GF-D8 (cell line): ENCODE data around the gene NDEL1.

Experiments
- DNase-seq: peaks from one replicate; lab custom pipeline; 2025; lab: John Stamatoyannopoulos, UW

The NDEL1 gene

GRCh38 chr17:8458128-8458527 lies 22.4 kb downstream of the NDEL1 start:
- no peak for DNase-seq

- DNase-seq: no peak
Observed at GRCh38 chr17:8459107-8459506, 23.4 kb downstream of the NDEL1 start.

GRCh38 chr17:8459831-8460230 lies 24.1 kb downstream of the NDEL1 start:
- no peak for DNase-seq

DNA sequence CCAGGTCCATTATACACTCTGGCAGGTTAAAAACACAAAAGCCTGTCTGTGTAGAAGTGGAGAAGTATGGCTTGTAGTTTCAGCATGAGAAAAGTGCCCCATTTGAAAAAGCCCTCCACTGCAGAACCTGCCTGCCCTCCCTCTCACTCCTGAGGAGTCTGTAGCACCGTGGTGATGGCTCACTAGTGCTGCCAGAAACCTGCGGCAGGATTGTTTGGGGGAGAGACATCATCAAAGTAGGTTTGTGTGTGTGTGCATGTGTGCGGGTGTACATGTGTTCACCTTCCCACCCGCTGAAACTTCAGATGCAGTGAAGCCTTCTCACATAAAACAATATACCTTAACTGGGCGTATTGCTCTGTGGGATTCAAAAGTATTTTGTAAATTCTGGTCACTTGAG lies 26.9 kb downstream of the NDEL1 start:
- DNase-seq: no peak

DNA sequence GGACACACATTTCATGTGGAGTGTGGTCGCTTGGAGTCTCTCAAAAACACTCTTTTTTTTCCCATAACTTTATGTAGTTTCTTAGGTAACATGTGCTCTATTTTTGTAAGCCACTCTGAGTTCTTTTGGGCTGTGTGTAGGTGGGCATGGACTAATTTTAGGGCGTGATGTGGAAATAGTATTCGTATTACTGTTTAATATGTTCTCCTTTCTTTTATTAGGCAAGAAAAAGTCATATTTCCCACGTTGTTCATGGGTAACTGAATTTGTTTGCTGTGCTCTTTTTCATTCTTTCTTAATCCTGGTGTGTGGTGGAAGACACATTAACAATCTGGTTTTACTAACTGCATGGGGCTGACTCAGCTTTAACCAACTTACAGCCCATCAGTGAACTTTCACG lies 27.4 kb downstream of the NDEL1 start:
- no peak for DNase-seq

GRCh38 chr17:8464941-8465340 lies 29.3 kb downstream of the NDEL1 start:
- no peak for DNase-seq

DNA sequence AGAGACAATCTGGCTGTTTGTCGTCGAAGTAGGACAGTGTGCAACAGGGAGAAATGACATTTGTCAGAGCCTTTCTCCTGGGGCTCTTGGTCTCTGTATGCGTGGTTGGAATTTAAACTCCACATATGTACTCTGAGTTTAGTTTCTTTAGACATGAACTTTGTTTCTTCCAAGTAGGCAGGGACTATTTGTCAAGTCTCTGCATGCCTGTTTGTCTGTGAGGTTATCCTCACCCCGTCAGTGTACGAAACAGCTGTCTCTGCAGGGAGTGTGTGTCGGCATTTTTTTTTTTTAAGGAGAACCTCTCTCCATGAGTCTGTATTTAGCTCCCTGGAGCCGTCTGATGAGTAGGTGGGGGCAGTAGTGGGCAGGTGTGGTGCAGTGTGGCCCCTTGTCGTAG lies 29.7 kb downstream of the NDEL1 start:
- DNase-seq: no peak

DNA sequence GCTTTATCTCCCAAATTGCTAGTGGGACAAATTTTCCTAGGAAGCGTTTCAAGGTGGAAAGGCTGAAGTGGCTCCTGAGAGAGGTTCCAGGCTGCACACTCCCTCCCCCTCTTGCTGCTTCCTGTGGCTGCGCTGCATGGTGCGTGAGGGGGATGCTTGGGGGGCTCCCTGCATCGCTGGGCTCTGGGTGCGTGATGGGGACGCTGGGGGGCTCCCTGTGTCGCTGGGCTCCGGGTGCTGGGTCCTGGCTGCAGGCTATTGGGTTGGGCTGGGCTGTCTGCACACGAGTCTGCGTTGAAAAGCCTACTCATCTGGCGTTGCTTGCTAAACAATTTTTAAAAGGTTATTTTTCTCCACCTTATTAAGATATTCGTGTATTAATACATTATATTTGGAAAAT lies 30.1 kb downstream of the NDEL1 start:
- no peak for DNase-seq

- DNase-seq: no peak
Observed at GRCh38 chr17:8466456-8466855, 30.8 kb downstream of the NDEL1 start.

- no peak for DNase-seq
Observed at GRCh38 chr17:8466873-8467272, 31.2 kb downstream of the NDEL1 start.

DNA sequence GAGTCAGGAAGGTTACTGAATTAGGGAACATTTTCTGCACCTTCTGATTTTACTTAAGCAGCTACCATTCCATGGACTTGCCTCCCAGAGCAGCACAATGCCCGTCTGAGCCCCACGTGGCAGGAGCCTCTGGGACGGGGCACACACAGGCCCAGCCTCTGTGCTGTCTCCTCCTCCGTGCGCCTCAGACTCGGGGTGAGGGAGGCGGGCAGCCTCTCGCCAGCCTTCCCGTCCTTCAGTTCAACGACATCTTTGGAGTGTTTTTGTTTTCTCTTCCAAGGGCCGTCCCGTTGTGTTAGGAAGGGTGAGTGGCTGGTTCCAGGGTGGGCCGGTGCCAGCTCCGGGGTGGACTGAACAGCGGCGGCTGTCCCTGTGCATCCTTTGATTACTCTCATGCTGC lies 31.8 kb downstream of the NDEL1 start:
- DNase-seq: no peak

GRCh38 chr17:8468127-8468526 lies 32.4 kb downstream of the NDEL1 start:
- no peak for DNase-seq

DNA sequence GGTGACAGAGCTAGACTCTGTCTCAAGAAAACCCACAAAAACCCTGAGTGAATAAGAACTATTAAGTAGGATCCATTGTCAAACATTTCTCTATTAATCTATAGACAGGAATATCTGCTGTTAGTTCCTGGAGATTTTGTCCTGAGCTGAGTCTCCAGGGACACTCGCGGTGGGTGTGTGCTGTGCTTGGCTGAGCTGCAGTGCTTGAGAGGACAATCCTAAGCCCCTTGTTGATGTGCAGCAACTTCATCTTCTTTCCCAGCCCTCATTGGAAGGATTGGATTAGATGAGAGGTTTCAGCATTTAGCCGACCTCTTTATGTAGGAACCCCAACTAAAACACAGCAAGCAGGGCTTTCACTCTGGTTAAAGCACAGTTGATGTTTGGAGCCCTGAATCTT lies 33.3 kb downstream of the NDEL1 start:
- DNase-seq: no peak

DNA sequence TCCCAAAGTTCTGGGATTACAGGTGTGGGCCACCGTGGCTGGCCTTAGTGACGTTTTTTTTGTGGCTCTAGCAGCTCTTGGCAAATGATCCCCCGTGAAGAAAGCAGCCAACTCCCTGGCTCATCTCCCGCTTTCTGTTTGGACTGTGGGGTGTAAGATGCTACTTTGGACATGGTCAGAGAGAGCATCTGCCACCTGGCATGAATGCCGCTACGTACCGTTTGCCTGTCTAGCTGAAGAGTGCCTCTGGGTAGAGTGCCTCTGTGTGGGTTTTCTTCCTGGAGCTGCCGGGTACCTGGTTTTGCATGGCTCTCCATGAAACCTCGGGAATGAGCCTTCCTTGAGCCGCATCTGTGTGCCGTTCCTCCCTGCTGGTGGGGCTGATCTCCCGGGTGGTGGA lies 34.3 kb downstream of the NDEL1 start:
- DNase-seq: no peak

GRCh38 chr17:8470447-8471047 lies 34.9 kb downstream of the NDEL1 start:
- DNase-seq: no peak

DNA sequence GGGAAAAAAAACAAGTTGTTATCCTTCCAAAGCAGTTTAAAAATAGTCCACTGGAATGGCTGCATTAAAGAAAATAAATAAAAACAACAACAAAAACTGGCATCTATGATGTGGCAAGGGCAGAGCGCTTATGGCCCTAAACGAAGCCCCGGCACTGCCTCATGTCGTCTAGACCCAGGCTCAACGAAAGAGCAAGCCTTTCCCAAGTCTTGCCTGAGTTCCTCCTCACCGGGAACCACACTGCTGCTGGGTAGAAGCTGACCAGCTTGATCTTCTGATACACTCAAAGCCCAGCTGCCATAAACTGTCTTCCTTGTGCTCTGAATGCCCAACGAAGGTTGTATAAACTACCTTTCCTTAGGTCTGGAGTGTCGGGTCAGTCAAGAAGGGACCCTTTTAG lies 37.0 kb downstream of the NDEL1 start:
- DNase-seq: no peak

- no peak for DNase-seq
Observed at GRCh38 chr17:8473451-8474192, 37.9 kb downstream of the NDEL1 start.

GRCh38 chr17:8474826-8475225 lies 39.1 kb downstream of the NDEL1 start:
- no peak for DNase-seq

- no peak for DNase-seq
Observed at GRCh38 chr17:8475227-8475626, 39.5 kb downstream of the NDEL1 start.

DNA sequence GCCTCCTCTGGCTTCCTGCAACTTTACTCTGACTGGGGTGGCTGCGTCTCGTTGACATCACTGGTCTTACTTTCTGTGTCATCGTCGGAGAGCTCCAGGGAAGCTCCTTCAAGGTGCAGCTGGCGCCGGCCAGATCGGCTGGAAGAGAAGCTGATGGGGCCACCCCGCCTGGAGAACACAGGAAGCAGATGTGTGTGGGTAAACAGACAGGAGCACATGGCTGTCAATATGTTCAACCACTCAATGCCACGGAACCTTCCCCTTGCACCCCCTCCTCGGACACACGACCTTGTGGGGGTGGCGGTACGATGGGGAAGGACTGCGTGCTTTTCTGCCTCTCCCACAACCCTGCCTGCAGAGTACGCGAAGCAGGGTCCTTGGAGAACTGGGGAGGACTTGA lies 40.1 kb downstream of the NDEL1 start:
- DNase-seq: no peak

DNA sequence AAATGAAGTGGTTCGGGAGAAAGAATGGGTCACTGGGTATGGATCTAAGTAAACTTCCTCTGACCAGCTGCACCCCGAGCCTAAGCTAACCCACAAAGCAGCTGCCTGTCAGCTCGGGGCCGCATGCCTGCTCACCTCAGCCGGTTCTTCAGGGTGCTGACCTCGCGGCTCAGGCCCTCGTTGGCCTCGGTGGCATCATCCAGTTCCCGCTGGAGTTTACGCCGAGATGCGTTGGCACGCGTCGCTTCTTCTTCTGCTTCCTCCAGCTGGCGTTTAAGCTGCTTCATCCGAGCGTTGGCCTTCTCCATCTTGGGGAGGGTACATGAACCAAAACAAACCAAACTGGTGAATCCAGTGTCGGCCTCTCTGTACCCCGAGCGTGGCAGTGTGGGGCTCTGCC lies 41.1 kb downstream of the NDEL1 start:
- DNase-seq: no peak

GRCh38 chr17:8477171-8477570 lies 41.5 kb downstream of the NDEL1 start:
- DNase-seq: no peak

DNA sequence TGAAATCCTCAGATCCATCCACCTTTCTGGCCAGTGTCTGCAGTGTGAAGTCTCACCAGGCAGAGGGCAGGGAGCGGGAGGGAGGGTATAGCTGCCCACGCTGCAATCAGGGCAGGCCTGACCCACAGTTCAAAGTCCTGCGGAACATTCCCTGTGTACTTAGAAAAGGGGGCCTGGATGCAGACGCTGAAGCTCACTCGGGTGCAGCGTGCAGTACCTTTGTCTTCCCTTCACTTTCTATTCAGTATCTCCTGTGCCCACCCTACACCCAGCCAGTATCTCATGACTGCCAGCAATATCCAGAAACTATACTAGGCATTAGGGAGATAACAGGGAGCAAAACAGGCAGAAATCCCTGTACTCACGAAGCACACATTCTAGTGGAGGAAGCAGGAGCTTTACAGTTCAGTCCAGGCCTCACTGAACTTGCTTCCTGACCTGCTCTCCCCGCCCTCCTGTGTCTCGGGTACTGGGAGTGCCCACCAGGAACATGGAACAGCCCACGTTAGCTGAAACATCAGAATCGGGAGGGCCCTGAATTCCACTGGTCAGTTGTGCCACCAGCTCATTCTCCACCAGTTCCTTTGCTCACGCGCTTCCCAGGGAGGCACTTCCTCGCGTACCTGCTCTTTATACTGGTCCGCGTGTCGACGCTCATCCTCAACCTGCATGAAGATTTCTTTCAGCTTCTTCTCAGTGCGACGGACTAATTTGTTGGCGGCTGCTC lies 42.2 kb downstream of the NDEL1 start:
- DNase-seq: no peak
